CD14-positive monocyte (primary cell): ENCODE data around the gene SPSB1. TPM values are rescaled to one million over a fixed set of nuclear protein-coding genes. Genes with fewer than 3 reads are reported as not detected.

ENCODE experiments used
- DNase-seq, 3 donors: peaks; one replicate each; pipeline ENCODE4 v3.0.0-alpha.2; 2011 to 2022
- H2AFZ ChIP-seq: 2 replicates; pipeline ENCODE4 v1.6.0; 2012; ENCODE audit warnings: mild to moderate bottlenecking, low read depth, low read length, inconsistent platforms; ENCODE audit not compliant: insufficient read depth, poor library complexity, severe bottlenecking
- H3K27ac ChIP-seq, 2 donors: 1 replicate in 1 of 2; 2 replicates in 1 of 2; pipeline ENCODE4 v1.5.1; 2012 to 2013; ENCODE audit warnings: low read length in 2 of 2, control low read depth in 1 of 2, inconsistent platforms in 1 of 2, low read depth in 1 of 2, mild to moderate bottlenecking in 1 of 2
- H3K27me3 ChIP-seq, 2 donors: one replicate each; pipeline versions ENCODE4 v1.6.0 to v1.6.1; 2011 to 2013; ENCODE audit warnings: low read length in 2 of 2; ENCODE audit not compliant: control insufficient read depth in 2 of 2, insufficient read depth in 2 of 2
- H3K36me3 ChIP-seq, 2 donors: replicated peaks in 1 of 2; 1 replicate in 1 of 2; 2 replicates in 1 of 2; pipeline versions ENCODE4 v1.5.1 to v1.6.1; 2012 to 2013; ENCODE audit warnings: low read length in 2 of 2, control low read depth in 1 of 2, inconsistent platforms in 1 of 2, mild to moderate bottlenecking in 1 of 2; ENCODE audit not compliant: insufficient read depth in 2 of 2, control insufficient read depth in 1 of 2
- H3K4me1 ChIP-seq, 2 donors: 1 replicate in 1 of 2; 2 replicates in 1 of 2; pipeline versions ENCODE4 v1.5.1 to v1.6.1; 2012 to 2013; ENCODE audit warnings: low read length in 2 of 2, control low read depth in 1 of 2, inconsistent platforms in 1 of 2, mild to moderate bottlenecking in 1 of 2, moderate library complexity in 1 of 2; ENCODE audit not compliant: insufficient read depth in 2 of 2, control insufficient read depth in 1 of 2
- H3K4me2 ChIP-seq: replicated peaks from 2 replicates; pipeline ENCODE3; 2012; ENCODE audit warnings: low read length, moderate library complexity, mild to moderate bottlenecking; ENCODE audit not compliant: poor library complexity, severe bottlenecking; ENCODE audit errors: extremely low read depth
- H3K4me3 ChIP-seq, 3 experiments: fragments of 200-600 bp in 1 of 3; sonication (generic) in 1 of 3; replicated peaks in 1 of 3; 1 replicate in 2 of 3; 2 replicates in 1 of 3; pipeline ENCODE4 v1.5.1; 2011 to 2013; ENCODE audit warnings: low read length in 3 of 3, mild to moderate bottlenecking in 3 of 3, control low read depth in 2 of 3, low read depth in 2 of 3, inconsistent platforms in 1 of 3, moderate library complexity in 1 of 3
- H3K79me2 ChIP-seq: 2 replicates; pipeline ENCODE4 v1.6.0; 2012; ENCODE audit warnings: mild to moderate bottlenecking, control low read depth, inconsistent platforms, low read length, moderate library complexity; ENCODE audit not compliant: insufficient read depth
- H3K9ac ChIP-seq: 2 replicates; pipeline ENCODE4 v1.6.0; 2017; ENCODE audit warnings: low read length, mild to moderate bottlenecking; ENCODE audit not compliant: insufficient read depth, poor library complexity, severe bottlenecking
- H3K9me3 ChIP-seq, 2 donors: replicated peaks in 1 of 2; 1 replicate in 1 of 2; 2 replicates in 1 of 2; pipeline versions ENCODE4 v1.5.1 to v1.6.1; 2012 to 2013; ENCODE audit warnings: low read length in 2 of 2, control low read depth in 1 of 2; ENCODE audit not compliant: control insufficient read depth in 1 of 2, insufficient read depth in 1 of 2
- H4K20me1 ChIP-seq: 2 replicates; pipeline ENCODE4 v1.6.0; 2012; ENCODE audit warnings: mild to moderate bottlenecking, low read length, control low read depth, moderate library complexity; ENCODE audit not compliant: insufficient read depth
- H3K27ac Mint-ChIP-seq, 7 donors: one replicate each; pipeline ENCODE4 v1.8.0; 2020; ENCODE audit warnings: mild to moderate bottlenecking in 7 of 7, mixed read lengths in 7 of 7, moderate library complexity in 6 of 7, inconsistent platforms in 2 of 7
- H3K27me3 Mint-ChIP-seq, 3 donors: one replicate each; pipeline ENCODE4 v1.8.0; 2021 to 2022; ENCODE audit warnings: low read depth in 3 of 3, mild to moderate bottlenecking in 3 of 3, mixed read lengths in 3 of 3, moderate library complexity in 3 of 3, inconsistent platforms in 1 of 3
- H3K36me3 Mint-ChIP-seq, 2 donors: one replicate each; pipeline ENCODE4 v1.8.0; 2020; ENCODE audit warnings: mixed read lengths in 2 of 2, inconsistent platforms in 1 of 2, mild to moderate bottlenecking in 1 of 2
- H3K4me1 Mint-ChIP-seq: one replicate; pipeline ENCODE4 v1.8.0; 2020; ENCODE audit warnings: mild to moderate bottlenecking, mixed read lengths
- H3K4me3 Mint-ChIP-seq, 2 donors: one replicate each; pipeline ENCODE4 v1.8.0; 2020; ENCODE audit warnings: mild to moderate bottlenecking in 2 of 2, mixed read lengths in 2 of 2, moderate library complexity in 1 of 2
- H3K9me3 Mint-ChIP-seq, 7 donors: one replicate each; pipeline ENCODE4 v1.8.0; 2020 to 2022; ENCODE audit warnings: mixed read lengths in 7 of 7, mild to moderate bottlenecking in 6 of 7, moderate library complexity in 6 of 7, inconsistent platforms in 2 of 7
- WGBS: methylation state at CpG from one replicate; pipeline ENCODE4 v1.1.5; 2013; ENCODE audit warnings: missing lambda C conversion rate; ENCODE audit not compliant: insufficient coverage; 5-methylcytosine and 5-hydroxymethylcytosine counted together
- intact Hi-C, 2 donors: fragments of 100-400 bp; cut with micrococcal nuclease; formaldehyde crosslinking; loops; one replicate each; pipeline versions ENCODE4 v1.15.0 to v1.15.1; 2023
- polyA plus RNA-seq, 3 donors: library from polyadenylated mRNA; depleted of rRNA in 1 of 3; unstranded in 2 of 3; stranded (reverse) in 1 of 3; fragments of 300-500 nt in 2 of 3; fragments of >200 nt in 1 of 3; fragmentation: Illumina TruSeq in 2 of 3; gene quantifications; 1 replicate in 2 of 3; 2 replicates in 1 of 3; pipeline ENCODE4 v1.2.3, GENCODE V29; 2012 to 2021
- TF ChIP-seq, protein P1 (sequence below): fragments of 200-600 bp; IDR thresholded peaks from one replicate; pipeline ENCODE4 v1.8.0; 2022; ENCODE audit warnings: antibody characterized with exemption, mild to moderate bottlenecking

Gene SPSB1
- polyA plus RNA-seq, 3 donors, result 0.15 to 1.2 (median 0.29) TPM

DNA sequence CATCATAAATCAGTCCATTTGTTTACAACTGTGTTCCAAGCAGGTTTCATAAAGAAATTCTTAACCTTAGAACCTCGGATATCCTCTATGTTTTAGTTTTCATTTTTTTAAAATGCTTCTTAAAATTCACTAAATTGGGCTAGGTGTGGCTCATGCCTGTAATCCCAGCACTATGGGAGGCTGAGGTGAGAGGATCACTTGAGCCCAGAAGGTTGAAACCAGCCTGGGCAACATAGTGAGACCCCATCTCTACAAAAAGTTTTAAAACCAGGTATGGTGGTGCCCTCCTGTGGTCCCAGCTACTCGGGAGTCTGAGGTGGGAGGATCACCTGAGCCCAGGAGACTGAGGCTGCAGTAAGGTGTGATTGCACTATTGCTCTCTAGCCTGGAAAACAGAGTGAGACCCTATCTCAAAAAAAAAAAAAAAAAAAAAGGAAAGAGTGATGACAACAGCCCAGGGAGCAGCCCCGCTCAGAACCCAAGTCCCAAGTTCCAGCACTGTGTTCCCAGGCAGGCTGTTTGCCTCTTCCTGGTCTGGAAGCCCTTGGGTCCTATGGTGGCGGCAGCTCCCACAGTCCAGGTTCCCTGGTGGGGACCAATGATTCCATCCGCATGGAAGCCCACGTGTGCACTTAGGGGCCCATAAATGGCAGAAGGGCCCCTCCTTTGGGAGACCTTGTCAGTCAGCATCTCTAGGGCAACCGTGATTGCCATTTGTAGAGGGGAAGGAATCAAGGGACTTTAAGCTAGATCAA, 24.7 kb upstream of the SPSB1 start:
- DNase-seq, result no peak
- Mint-ChIP-seq H3K36me3 (peaks cover 49 to 68% of the 10 kb centered on the region in 2 donors), H3K9me3 (peaks cover 0 to 2% (median 0%) of the 10 kb centered on the region in 7 donors), H3K27me3 (peaks cover 0 to 1% (median 1%) of the 10 kb centered on the region in 3 donors), H3K4me1 (peaks cover 3% of the 10 kb centered on the region), H3K27ac (no peak overlapping the region), H3K4me3 (no peak overlapping the region)
- H3K4me3 ChIP-seq, result no peak overlapping the region
- H3K4me1 ChIP-seq, result no peaks in the 10 kb centered on the region
- no peak overlapping the region for H3K9ac ChIP-seq
- no peak overlapping the region for H3K27ac ChIP-seq
- TF ChIP-seq, protein P1, sequence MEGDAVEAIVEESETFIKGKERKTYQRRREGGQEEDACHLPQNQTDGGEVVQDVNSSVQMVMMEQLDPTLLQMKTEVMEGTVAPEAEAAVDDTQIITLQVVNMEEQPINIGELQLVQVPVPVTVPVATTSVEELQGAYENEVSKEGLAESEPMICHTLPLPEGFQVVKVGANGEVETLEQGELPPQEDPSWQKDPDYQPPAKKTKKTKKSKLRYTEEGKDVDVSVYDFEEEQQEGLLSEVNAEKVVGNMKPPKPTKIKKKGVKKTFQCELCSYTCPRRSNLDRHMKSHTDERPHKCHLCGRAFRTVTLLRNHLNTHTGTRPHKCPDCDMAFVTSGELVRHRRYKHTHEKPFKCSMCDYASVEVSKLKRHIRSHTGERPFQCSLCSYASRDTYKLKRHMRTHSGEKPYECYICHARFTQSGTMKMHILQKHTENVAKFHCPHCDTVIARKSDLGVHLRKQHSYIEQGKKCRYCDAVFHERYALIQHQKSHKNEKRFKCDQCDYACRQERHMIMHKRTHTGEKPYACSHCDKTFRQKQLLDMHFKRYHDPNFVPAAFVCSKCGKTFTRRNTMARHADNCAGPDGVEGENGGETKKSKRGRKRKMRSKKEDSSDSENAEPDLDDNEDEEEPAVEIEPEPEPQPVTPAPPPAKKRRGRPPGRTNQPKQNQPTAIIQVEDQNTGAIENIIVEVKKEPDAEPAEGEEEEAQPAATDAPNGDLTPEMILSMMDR, result no peak
- no peak overlapping the region for H2AFZ ChIP-seq
- H3K4me2 ChIP-seq, result no peak overlapping the region
- H3K36me3 ChIP-seq, result peaks cover 24 to 55% of the 10 kb centered on the region in 2 donors
- intact Hi-C loops, result loop anchor here (1.0 to 5.0 kb wide), 2 partner anchors 223 to 224 kb away; no protein-coding TSS in a partner anchor
- peaks cover 16% of the 10 kb centered on the region for H4K20me1 ChIP-seq
- no peaks in the 10 kb centered on the region for H3K27me3 ChIP-seq
- 100% methylated on average over 6 of the region's 7 CpGs for WGBS
- H3K79me2 ChIP-seq, result no peaks in the 10 kb centered on the region
- no peaks in the 10 kb centered on the region for H3K9me3 ChIP-seq

DNA sequence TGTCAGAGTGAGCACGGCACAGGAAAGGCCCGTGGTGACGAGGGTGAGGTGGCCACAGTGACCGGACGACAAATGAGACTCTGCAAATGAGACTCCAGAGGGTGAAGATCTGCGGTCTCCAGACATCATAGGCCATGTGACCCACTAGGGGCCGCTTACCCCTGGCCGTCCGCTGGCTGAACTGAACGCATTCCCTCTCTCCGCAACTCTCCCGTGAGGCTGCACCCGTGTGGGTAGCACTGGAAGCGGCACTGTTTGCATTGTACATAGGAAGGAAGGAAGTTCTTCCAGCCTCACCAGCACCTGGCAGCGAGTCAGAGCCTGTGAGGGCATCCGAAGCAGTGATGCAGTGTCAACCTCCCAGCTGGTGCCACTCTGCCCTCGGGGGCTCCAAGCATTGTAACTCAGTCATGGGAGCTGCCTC, 23.6 kb upstream of the SPSB1 start:
- Mint-ChIP-seq H3K36me3 (peaks cover 38 to 59% of the 10 kb centered on the region in 2 donors), H3K27ac (peak overlapping the region in 1 of 7 donors; percentile 36), H3K27me3 (peaks cover 0 to 1% (median 1%) of the 10 kb centered on the region in 3 donors), H3K4me3 (no peak overlapping the region), H3K4me1 (peaks cover 3% of the 10 kb centered on the region), H3K9me3 (peaks cover 0 to 2% (median 0%) of the 10 kb centered on the region in 7 donors)
- intact Hi-C loops, result loop anchor here in 1 of 2 donors (5.0 kb wide), 1 partner anchor 223 kb away; no protein-coding TSS in a partner anchor
- Histone ChIP-seq H3K9me3 (no peaks in the 10 kb centered on the region), H4K20me1 (peaks cover 16% of the 10 kb centered on the region), H2AFZ (no peak overlapping the region), H3K79me2 (no peaks in the 10 kb centered on the region), H3K4me3 (no peak overlapping the region), H3K4me2 (no peak overlapping the region), H3K4me1 (no peaks in the 10 kb centered on the region), H3K36me3 (peaks cover 13 to 44% of the 10 kb centered on the region in 2 donors), H3K9ac (no peak overlapping the region), H3K27me3 (no peaks in the 10 kb centered on the region), H3K27ac (no peak overlapping the region)
- no peak for DNase-seq
- TF ChIP-seq, protein P1, result no peak
- WGBS, result 87% methylated on average over 14 of the region's 17 CpGs
